22Rv1 (cell line): ENCODE measurements around the gene ATF1.

ENCODE experiments used
- CTCF ChIP-seq: fragments of 450-650 bp; IDR thresholded peaks from 2 replicates; pipeline ENCODE4 v1.5.1; 2017; ENCODE audit warnings: mild to moderate bottlenecking
- ZFX ChIP-seq: fragments of 450-650 bp; IDR thresholded peaks from 2 replicates; pipeline ENCODE4 v1.6.1; 2017; ENCODE audit warnings: antibody characterized with exemption, borderline replicate concordance

GRCh38 chr12:50765095-50765911 lies 1.4 kb downstream of the ATF1 start:
- TF ChIP-seq CTCF = peak; percentile 96
- TF ChIP-seq ZFX = no peak
